H1 (cell line): Measurements from ENCODE around the gene BACE2. TPM values are rescaled to one million over a fixed set of nuclear protein-coding genes. Genes with fewer than 3 reads are reported as not detected.

Experiments used
- CTCF ChIA-PET: fragments of 300-600 bp; sonication (Branson Sonifier 250); formaldehyde crosslinking; loops from one replicate; lab custom pipeline; 2021; ENCODE audit not compliant: partially characterized antibody; lab: Charles Lee
- POLR2A ChIA-PET: fragments of 300-600 bp; sonication (Branson Sonifier 250); formaldehyde crosslinking; loops from one replicate; lab custom pipeline; 2021; ENCODE audit warnings: inconsistent platforms; ENCODE audit not compliant: partially characterized antibody; lab: Charles Lee
- DNase-seq, 2 experiments: peaks; one replicate each; pipeline versions ENCODE4 v3.0.0 to v3.0.0-alpha.2; 2010 to 2022; ENCODE audit warnings: low spot score in 2 of 2, low read depth in 1 of 2, mixed read lengths in 1 of 2
- FAIRE-seq: peaks from 2 replicates; lab custom pipeline; 2011; peaks lifted over from hg19 to GRCh38; lab: Jason Lieb, UNC
- H2AFZ ChIP-seq: 2 replicates; pipeline ENCODE4 v1.8.1; 2012; ENCODE audit warnings: low read length, inconsistent platforms
- H2AK5ac ChIP-seq: 2 replicates; pipeline ENCODE4 v1.6.1; 2013; ENCODE audit warnings: low read depth, low read length
- H2BK120ac ChIP-seq: replicated peaks from 2 replicates; pipeline ENCODE3; 2013; ENCODE audit warnings: low read depth, low read length, inconsistent platforms
- H2BK12ac ChIP-seq: 2 replicates; pipeline ENCODE4 v1.6.1; 2013; ENCODE audit warnings: low read depth, low read length
- H2BK15ac ChIP-seq: 2 replicates; pipeline ENCODE4 v1.6.1; 2013; ENCODE audit warnings: low read length
- H2BK20ac ChIP-seq: 2 replicates; pipeline ENCODE4 v1.6.1; 2013; ENCODE audit warnings: low read length
- H2BK5ac ChIP-seq: 2 replicates; pipeline ENCODE4 v1.6.1; 2013; ENCODE audit warnings: low read depth, low read length
- H3K14ac ChIP-seq: 2 replicates; pipeline ENCODE4 v1.6.1; 2013; ENCODE audit warnings: inconsistent platforms; ENCODE audit not compliant: insufficient read length
- H3K18ac ChIP-seq: 2 replicates; pipeline ENCODE4 v1.6.1; 2013; ENCODE audit warnings: low read length; ENCODE audit errors: extremely low read depth
- H3K23ac ChIP-seq: 2 replicates; pipeline ENCODE4 v1.6.1; 2013; ENCODE audit warnings: inconsistent platforms; ENCODE audit not compliant: insufficient read length
- H3K23me2 ChIP-seq: 2 replicates; pipeline ENCODE4 v1.6.1; 2013; ENCODE audit warnings: low read depth, low read length
- H3K27ac ChIP-seq: 2 replicates; pipeline ENCODE4 v1.6.1; 2011; ENCODE audit warnings: low read depth, low read length, inconsistent platforms
- H3K27me3 ChIP-seq, 4 experiments: replicated peaks in 1 of 4; 1 replicate in 1 of 4; 2 replicates in 3 of 4; pipeline versions ENCODE4 v1.6.1 to v1.8.1; 2011 to 2013; ENCODE audit warnings: low read length in 3 of 4, mild to moderate bottlenecking in 3 of 4, inconsistent platforms in 2 of 4, mixed read lengths in 2 of 4, moderate library complexity in 1 of 4; ENCODE audit not compliant: control insufficient read depth in 3 of 4, insufficient read depth in 3 of 4; ENCODE audit errors: extremely low read depth in 1 of 4
- H3K36me3 ChIP-seq, 4 experiments: 2 replicates each; pipeline versions ENCODE4 v1.6.1 to v1.8.1; 2011 to 2013; ENCODE audit warnings: mild to moderate bottlenecking in 4 of 4, low read length in 3 of 4, moderate library complexity in 2 of 4, control low read depth in 1 of 4, inconsistent platforms in 1 of 4; ENCODE audit not compliant: insufficient read depth in 4 of 4, control insufficient read depth in 2 of 4
- H3K4ac ChIP-seq: replicated peaks from 2 replicates; pipeline ENCODE3; 2013; ENCODE audit warnings: low read length, low read depth, mixed read lengths, inconsistent platforms; ENCODE audit not compliant: insufficient read length
- H3K4me1 ChIP-seq, 4 experiments: replicated peaks in 1 of 4; 1 replicate in 1 of 4; 2 replicates in 3 of 4; pipeline versions ENCODE4 v1.6.1 to v1.8.1; 2011 to 2013; ENCODE audit warnings: low read length in 3 of 4, inconsistent platforms in 2 of 4, mixed read lengths in 1 of 4; ENCODE audit not compliant: insufficient read depth in 4 of 4, control insufficient read depth in 3 of 4
- H3K4me2 ChIP-seq, 2 experiments: 2 replicates each; pipeline versions ENCODE4 v1.6.1 to v1.8.1; 2011 to 2013; ENCODE audit warnings: low read depth in 2 of 2, low read length in 2 of 2, control low read depth in 1 of 2, inconsistent platforms in 1 of 2, mild to moderate bottlenecking in 1 of 2; ENCODE audit not compliant: insufficient read depth in 1 of 2
- H3K4me3 ChIP-seq, 4 experiments: fragments of 200-600, 300-600 bp in 1 of 4; sonication (generic), shearing (Covaris generic), sonication (Bioruptor Twin) in 1 of 4; 2 replicates each; pipeline versions ENCODE4 v1.5.1 to v1.8.1; 2011 to 2016; ENCODE audit warnings: low read length in 4 of 4, low read depth in 3 of 4, control low read depth in 2 of 4, inconsistent platforms in 2 of 4, mild to moderate bottlenecking in 2 of 4, mixed read lengths in 1 of 4, moderate library complexity in 1 of 4; ENCODE audit not compliant: insufficient read depth in 2 of 4; ENCODE audit errors: extremely low read depth in 1 of 4
- H3K56ac ChIP-seq: replicated peaks from 2 replicates; pipeline ENCODE3; 2013; ENCODE audit warnings: low read depth, mild to moderate bottlenecking, mixed read lengths, low read length, inconsistent platforms; ENCODE audit not compliant: insufficient read length
- H3K79me1 ChIP-seq: 2 replicates; pipeline ENCODE4 v1.6.1; 2013; ENCODE audit warnings: low read depth, low read length, control low read depth
- H3K79me2 ChIP-seq, 2 experiments: 2 replicates each; pipeline versions ENCODE4 v1.6.1 to v1.8.1; 2012 to 2013; ENCODE audit warnings: low read length in 2 of 2, mild to moderate bottlenecking in 2 of 2, inconsistent platforms in 1 of 2; ENCODE audit not compliant: insufficient read depth in 2 of 2, control insufficient read depth in 1 of 2
- H3K9ac ChIP-seq, 4 experiments: replicated peaks in 1 of 4; 1 replicate in 1 of 4; 2 replicates in 3 of 4; pipeline versions ENCODE4 v1.6.1 to v1.8.1; 2011 to 2013; ENCODE audit warnings: low read depth in 3 of 4, low read length in 3 of 4, control low read depth in 2 of 4, mild to moderate bottlenecking in 2 of 4, moderate library complexity in 2 of 4, inconsistent platforms in 1 of 4; ENCODE audit errors: extremely low read depth in 1 of 4
- H3K9me3 ChIP-seq, 2 experiments: 2 replicates each; pipeline versions ENCODE4 v1.6.1 to v1.8.1; 2012 to 2013; ENCODE audit warnings: mild to moderate bottlenecking in 2 of 2, moderate library complexity in 2 of 2, control low read depth in 1 of 2, inconsistent platforms in 1 of 2, low read depth in 1 of 2, low read length in 1 of 2, mixed read lengths in 1 of 2; ENCODE audit not compliant: insufficient read depth in 2 of 2
- H4K20me1 ChIP-seq, 2 experiments: replicated peaks in 1 of 2; 2 replicates each; pipeline versions ENCODE3 to v1.8.1; 2011 to 2013; ENCODE audit warnings: inconsistent platforms in 2 of 2, low read length in 2 of 2, mild to moderate bottlenecking in 1 of 2; ENCODE audit not compliant: insufficient read depth in 2 of 2, control insufficient read depth in 1 of 2
- H4K5ac ChIP-seq: 2 replicates; pipeline ENCODE4 v1.6.1; 2013; ENCODE audit warnings: low read length, low read depth, mixed read lengths, inconsistent platforms; ENCODE audit not compliant: insufficient read length
- H4K8ac ChIP-seq: 2 replicates; pipeline ENCODE4 v1.8.0; 2013; ENCODE audit warnings: mild to moderate bottlenecking, moderate library complexity, low read length, inconsistent platforms; ENCODE audit not compliant: insufficient read depth; ENCODE audit errors: extremely low read depth
- H4K91ac ChIP-seq: replicated peaks from 2 replicates; pipeline ENCODE3; 2013; ENCODE audit warnings: low read length, mixed read lengths, inconsistent platforms; ENCODE audit not compliant: insufficient read length
- ASH2L ChIP-seq: fragments of 200-600, 300-600 bp; sonication (generic); IDR thresholded peaks from one replicate; pipeline ENCODE4 v1.7.1; 2017; ENCODE audit warnings: low read length
- E2F6 ChIP-seq: IDR thresholded peaks from 2 replicates; pipeline ENCODE4 v1.6.1; 2012; ENCODE audit warnings: inconsistent platforms
- MAX ChIP-seq: IDR thresholded peaks from 2 replicates; pipeline ENCODE4 v1.6.1; 2012; ENCODE audit warnings: inconsistent platforms
- TAF7 ChIP-seq: optimal IDR thresholded peaks from 2 replicates; pipeline ENCODE3; 2011; ENCODE audit warnings: low read depth, mild to moderate bottlenecking, inconsistent platforms, low read length, moderate library complexity, borderline replicate concordance
- TBP ChIP-seq: IDR thresholded peaks from 2 replicates; pipeline ENCODE4 v1.6.1; 2011; ENCODE audit warnings: low read depth, low read length, improper control_type of control experiment
- YY1 ChIP-seq: IDR thresholded peaks from 2 replicates; pipeline ENCODE4 v1.6.1; 2011; ENCODE audit warnings: low read depth, mild to moderate bottlenecking, low read length
- WGBS, 2 experiments: shearing (Covaris generic) in 1 of 2; methylation state at CpG; one replicate each; pipeline versions ENCODE4 v1.1.6 to v1.1.7; 2013 to 2015; ENCODE audit warnings: low lambda C conversion rate in 2 of 2, mixed read lengths in 2 of 2, inconsistent platforms in 1 of 2, low coverage in 1 of 2, missing lambda C conversion rate in 1 of 2; ENCODE audit not compliant: insufficient replicate concordance in 2 of 2, insufficient coverage in 1 of 2, insufficient read length in 1 of 2; ENCODE audit errors: extremely low coverage in 1 of 2, missing lambda C conversion rate in 1 of 2; 5-methylcytosine and 5-hydroxymethylcytosine counted together
- polyA plus RNA-seq, 7 experiments: library from polyadenylated mRNA; depleted of rRNA in 3 of 7; stranded (reverse) in 5 of 7; unstranded in 2 of 7; fragments of >200 nt in 5 of 7; fragments of 200-250 nt in 2 of 7; gene quantifications; 1 replicate in 5 of 7; 2 replicates in 1 of 7; 4 replicates in 1 of 7; pipeline versions ENCODE4 v1.2.1 to v1.2.3, GENCODE V29; 2011 to 2013; ENCODE audit warnings: missing spikeins in 2 of 7, mixed read lengths in 2 of 7
- total RNA-seq: library from RNA; stranded (reverse); fragmentation: NEBNext Ultra II Directional; extraction: Animal tissue kit (Norgen Biotek cat#: 25700); gene quantifications from 2 replicates; pipeline ENCODE4 v1.2.1, GENCODE V29; 2021

BACE2 gene
- total and polyA plus RNA-seq, 2 of the 8 experiments (the other 6 are each of a cell fraction or from before 2014, with no cell fraction given): 8.1 to 10.9 TPM

DNA sequence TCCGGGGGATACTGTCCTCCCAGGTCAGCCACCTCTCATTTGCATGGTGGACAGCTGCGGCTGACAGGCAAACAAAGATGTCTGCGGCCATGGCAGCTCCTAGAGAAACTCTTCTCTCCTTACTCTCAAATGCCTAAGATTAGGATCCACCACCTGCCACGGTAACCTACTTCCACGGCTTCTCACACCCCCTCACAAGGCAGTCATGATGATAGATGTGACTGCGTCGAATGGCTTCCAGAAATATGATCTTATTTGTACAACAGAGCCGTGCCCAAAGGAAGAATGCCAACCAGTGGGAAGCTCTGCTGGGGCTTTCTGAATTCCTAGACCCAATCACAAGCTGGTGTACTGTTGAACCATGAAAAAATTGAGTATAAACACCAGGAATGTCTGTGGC is 73.4 kb downstream of the BACE2 start:
- DNase-seq (no peak), FAIRE-seq (no peak)
- H3K4ac ChIP-seq: no peak overlapping the region
- H3K9me3 ChIP-seq: no peaks in the 10 kb centered on the region
- H2AK5ac ChIP-seq: no peak overlapping the region
- no peak overlapping the region for H3K27ac ChIP-seq
- no peak overlapping the region for H3K14ac ChIP-seq
- H2BK15ac ChIP-seq: no peak overlapping the region
- no peak overlapping the region for H3K23ac ChIP-seq
- H3K56ac ChIP-seq: no peak overlapping the region
- no peak overlapping the region for H4K5ac ChIP-seq
- no peak overlapping the region for H4K8ac ChIP-seq
- H3K4me3 ChIP-seq: no peak overlapping the region
- no peak overlapping the region for H3K9ac ChIP-seq
- no peaks in the 10 kb centered on the region for H3K23me2 ChIP-seq
- no peak overlapping the region for H3K4me2 ChIP-seq
- H3K27me3 ChIP-seq: no peaks in the 10 kb centered on the region
- no peak overlapping the region for H2AFZ ChIP-seq
- 86% methylated on average over 8 of the region's 8 CpGs; no CpG with 5 or more reads in 1 of the 2 experiments for WGBS, 2 experiments
- no peaks in the 10 kb centered on the region for H3K36me3 ChIP-seq
- H2BK20ac ChIP-seq: no peak overlapping the region
- H2BK120ac ChIP-seq: no peak overlapping the region
- H3K18ac ChIP-seq: no peak overlapping the region
- H4K91ac ChIP-seq: no peak overlapping the region
- no peaks in the 10 kb centered on the region for H4K20me1 ChIP-seq
- H3K79me2 ChIP-seq: no peaks in the 10 kb centered on the region
- no peak overlapping the region for H2BK12ac ChIP-seq
- H3K4me1 ChIP-seq: peaks cover 0 to 3% (median 2%) of the 10 kb centered on the region in 4 experiments; a peak in 5 of 7 replicates
- ChIA-PET POLR2A (no interaction called here), CTCF (interaction anchor here (0.6 kb wide), 1 partner anchor 622 kb away, joined by 3 read pairs; no protein-coding TSS in a partner anchor)
- H2BK5ac ChIP-seq: no peak overlapping the region
- H3K79me1 ChIP-seq: no peaks in the 10 kb centered on the region
- TF ChIP-seq MAX: no peak
- no peak for TF ChIP-seq TAF7
- TF ChIP-seq TBP: no peak
- no peak for TF ChIP-seq ASH2L
- TF ChIP-seq E2F6: no peak
- TF ChIP-seq YY1: no peak
